GM21515 (cell line): ENCODE results near the gene SRC.

Experiments used
- ATAC-seq: cut with Tn5 transposase; IDR thresholded peaks from one replicate; pipeline ENCODE4 v1.9.1; 2021; ENCODE audit not compliant: unreplicated experiment

SRC gene

DNA sequence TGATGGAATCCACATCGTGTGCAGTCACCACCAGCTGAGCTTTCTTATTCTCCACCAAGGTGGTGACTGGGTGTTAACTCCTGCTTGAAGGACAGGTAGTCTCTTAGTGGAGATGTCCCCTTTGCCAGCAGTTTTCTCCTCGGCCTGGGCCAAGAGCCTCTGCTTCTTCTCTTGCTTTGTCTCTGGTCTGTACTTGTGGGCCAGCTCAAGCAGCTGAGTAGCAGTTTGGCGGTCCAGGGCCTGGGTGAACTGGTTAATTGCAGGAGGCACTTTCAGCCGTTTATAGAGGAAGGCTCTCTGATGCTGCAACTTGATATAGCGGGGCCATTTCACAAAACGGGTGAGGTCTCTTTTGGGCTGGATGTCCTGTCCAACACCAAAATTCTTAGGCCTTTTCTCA lies 99.1 kb downstream of the SRC start:
- no peak for ATAC-seq

- no peak for ATAC-seq
These were observed 100.5 kb downstream of the SRC start for GRCh38 chr20:37446286-37447032.

GRCh38 chr20:37447688-37448087 lies 101.7 kb downstream of the SRC start:
- ATAC-seq, result no peak

DNA sequence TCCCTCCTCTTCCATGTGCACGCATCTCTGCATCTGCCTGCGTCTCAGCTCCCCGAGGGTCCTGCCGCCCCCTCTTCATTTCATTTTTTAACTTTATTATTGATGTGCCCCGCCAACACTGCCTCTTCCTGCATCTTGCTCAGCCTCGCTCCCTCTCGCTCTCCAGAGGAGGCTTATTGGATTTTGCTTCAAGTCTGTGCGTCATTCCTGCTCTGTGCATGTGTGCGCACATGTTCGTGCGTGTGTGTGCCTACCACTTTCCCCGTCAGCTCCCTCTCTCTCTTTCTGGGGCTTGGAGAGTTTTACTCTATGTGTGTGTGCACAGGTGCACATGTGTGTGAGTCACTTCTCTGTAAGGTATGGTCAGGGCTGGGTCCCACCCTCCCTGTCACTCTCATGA lies 103.3 kb downstream of the SRC start:
- ATAC-seq, result no peak

- no peak for ATAC-seq
These were observed 104.4 kb downstream of the SRC start for GRCh38 chr20:37450344-37450743.

DNA sequence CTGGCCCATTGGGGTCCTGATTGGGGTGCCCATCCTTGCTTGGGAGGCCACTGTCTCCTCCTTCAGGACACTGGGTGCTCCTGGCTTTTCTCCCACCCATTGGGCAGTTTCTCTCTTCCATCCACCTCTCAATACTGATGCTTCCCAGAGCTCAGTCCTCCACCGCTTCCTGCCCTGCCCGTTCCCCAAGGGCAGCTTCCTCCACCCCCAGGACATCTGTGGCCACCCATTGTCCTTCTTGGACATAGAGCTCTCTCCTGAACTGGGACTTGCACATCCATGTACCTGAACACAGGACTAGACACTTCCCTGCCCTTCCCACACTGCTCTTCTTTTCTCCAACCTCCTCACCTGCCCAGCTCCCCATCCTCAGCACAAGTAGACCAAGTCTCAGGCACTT lies 105.7 kb downstream of the SRC start:
- ATAC-seq, result no peak

DNA sequence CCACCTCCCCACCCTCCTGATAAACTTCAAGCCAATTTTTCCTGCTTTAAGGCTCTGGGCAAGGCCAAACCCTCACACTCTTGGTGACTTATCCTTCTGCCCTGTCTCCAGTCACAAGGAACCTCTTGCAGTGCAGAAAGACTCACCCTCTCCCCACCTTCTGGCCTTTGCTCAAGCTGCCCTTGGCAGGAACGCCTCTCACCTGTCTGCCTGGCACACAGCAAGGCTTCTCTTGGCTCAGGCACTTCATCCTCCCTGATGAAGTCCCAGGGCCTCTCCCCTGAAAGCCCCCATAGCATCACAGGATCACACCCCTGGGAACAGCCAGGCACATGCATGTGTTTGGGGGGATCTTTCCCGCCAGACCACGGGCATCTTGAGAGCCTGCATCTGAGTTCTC lies 106.3 kb downstream of the SRC start:
- no peak for ATAC-seq

- ATAC-seq, result no peak
These were observed 107.3 kb downstream of the SRC start for GRCh38 chr20:37453288-37453687.

- ATAC-seq, result no peak
These were observed 107.9 kb downstream of the SRC start for GRCh38 chr20:37453836-37454235.

- ATAC-seq, result no peak
These were observed 108.9 kb downstream of the SRC start for GRCh38 chr20:37454636-37455385.
